ENCODE results near the gene PLSCR4. TPM values are rescaled to one million over a fixed set of nuclear protein-coding genes. Genes with fewer than 3 reads are reported as not detected.

The PLSCR4 gene
- total RNA-seq, 1 donor from 2014 or later = 0.63 TPM

GRCh38 chr3:146178006-146178689, 72.8 kb downstream of the PLSCR4 start:
- TF ChIP-seq, protein P1, sequence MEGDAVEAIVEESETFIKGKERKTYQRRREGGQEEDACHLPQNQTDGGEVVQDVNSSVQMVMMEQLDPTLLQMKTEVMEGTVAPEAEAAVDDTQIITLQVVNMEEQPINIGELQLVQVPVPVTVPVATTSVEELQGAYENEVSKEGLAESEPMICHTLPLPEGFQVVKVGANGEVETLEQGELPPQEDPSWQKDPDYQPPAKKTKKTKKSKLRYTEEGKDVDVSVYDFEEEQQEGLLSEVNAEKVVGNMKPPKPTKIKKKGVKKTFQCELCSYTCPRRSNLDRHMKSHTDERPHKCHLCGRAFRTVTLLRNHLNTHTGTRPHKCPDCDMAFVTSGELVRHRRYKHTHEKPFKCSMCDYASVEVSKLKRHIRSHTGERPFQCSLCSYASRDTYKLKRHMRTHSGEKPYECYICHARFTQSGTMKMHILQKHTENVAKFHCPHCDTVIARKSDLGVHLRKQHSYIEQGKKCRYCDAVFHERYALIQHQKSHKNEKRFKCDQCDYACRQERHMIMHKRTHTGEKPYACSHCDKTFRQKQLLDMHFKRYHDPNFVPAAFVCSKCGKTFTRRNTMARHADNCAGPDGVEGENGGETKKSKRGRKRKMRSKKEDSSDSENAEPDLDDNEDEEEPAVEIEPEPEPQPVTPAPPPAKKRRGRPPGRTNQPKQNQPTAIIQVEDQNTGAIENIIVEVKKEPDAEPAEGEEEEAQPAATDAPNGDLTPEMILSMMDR (conservative IDR thresholded peaks at IDR 0.05; ENCODE audit: low read depth, low read length) = no peak
- no peak for DNase-seq (ENCODE audit: low read depth)
- no peak overlapping the region for H3K4me3 ChIP-seq (ENCODE audit: low read depth, low read length)

- no peak overlapping the region for H3K4me3 ChIP-seq (ENCODE audit: low read depth, low read length)
- TF ChIP-seq, protein P1 (conservative IDR thresholded peaks at IDR 0.05; ENCODE audit: low read depth, low read length) = no peak
- no peak for DNase-seq (ENCODE audit: low read depth)
Observed at GRCh38 chr3:146177519-146177918, 73.4 kb downstream of the PLSCR4 start.

DNA sequence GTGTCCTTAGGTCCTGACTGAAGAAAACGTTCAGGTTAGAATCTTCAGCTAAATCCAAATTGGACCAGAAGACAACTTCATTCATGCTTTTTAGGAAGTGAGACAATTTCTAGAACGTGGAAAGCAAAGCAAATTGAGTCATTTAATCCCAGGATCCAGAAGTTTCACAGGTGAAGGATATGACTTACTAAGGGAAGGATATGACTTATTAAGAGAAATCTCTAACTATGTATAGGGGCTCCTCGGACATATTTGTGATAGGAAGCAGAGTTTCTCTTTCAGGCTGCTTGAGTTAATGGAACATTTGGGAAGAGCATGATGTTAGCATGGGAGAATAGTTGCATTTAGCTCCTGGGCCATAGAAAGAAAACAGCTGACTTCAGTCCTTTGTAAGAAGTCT, 73.8 kb downstream of the PLSCR4 start:
- H3K4me3 ChIP-seq (ENCODE audit: low read depth, low read length) = no peak overlapping the region
- DNase-seq (ENCODE audit: low read depth) = no peak
- TF ChIP-seq, protein P1 (conservative IDR thresholded peaks at IDR 0.05; ENCODE audit: low read depth, low read length) = no peak

DNA sequence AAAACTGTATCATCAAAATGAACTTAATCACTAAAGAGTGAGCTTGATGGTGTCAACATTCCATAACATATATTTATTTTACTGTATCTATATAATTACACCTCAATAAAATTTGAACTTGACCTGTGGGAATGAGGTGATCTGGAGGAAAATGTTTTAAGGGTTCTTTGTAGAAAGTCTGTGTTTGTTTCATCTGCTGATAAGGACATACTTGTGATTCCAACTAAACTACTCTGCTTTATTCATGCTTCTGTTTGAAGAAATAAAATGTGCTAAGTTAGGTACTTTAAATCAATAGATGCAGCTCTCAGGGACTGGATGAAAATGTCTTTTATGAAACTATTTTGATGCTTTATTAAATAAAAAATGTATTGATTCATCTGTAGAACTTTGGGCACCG, 78.3 kb downstream of the PLSCR4 start:
- DNase-seq (ENCODE audit: low read depth) = no peak
- TF ChIP-seq, protein P1 (conservative IDR thresholded peaks at IDR 0.05; ENCODE audit: low read depth, low read length) = no peak
- no peak overlapping the region for H3K4me3 ChIP-seq (ENCODE audit: low read depth, low read length)

DNA sequence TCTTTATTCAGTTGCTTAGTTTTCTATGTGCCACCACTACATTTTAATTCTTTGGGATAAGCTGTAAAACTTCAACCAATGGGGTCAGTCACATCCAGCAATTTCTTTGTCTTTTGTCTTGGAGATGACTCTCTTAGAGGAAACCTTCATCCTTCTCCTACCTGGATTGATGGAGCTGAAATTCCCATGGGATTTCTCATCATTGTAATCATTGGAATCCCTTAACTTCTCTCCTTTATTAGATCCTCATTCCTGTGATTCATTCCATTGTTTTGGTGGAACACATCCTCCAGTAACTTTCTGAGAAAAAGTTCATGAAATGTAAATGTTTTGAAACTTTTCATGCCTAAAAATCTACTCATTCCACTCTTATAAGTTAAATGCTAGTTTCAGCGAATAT, 80.3 kb downstream of the PLSCR4 start:
- no peak overlapping the region for H3K4me3 ChIP-seq (ENCODE audit: low read depth, low read length)
- TF ChIP-seq, protein P1 (conservative IDR thresholded peaks at IDR 0.05; ENCODE audit: low read depth, low read length) = no peak
- no peak for DNase-seq (ENCODE audit: low read depth)

GRCh38 chr3:146169891-146170290, 81.0 kb downstream of the PLSCR4 start:
- TF ChIP-seq, protein P1 (conservative IDR thresholded peaks at IDR 0.05; ENCODE audit: low read depth, low read length) = no peak
- no peak for DNase-seq (ENCODE audit: low read depth)
- no peak overlapping the region for H3K4me3 ChIP-seq (ENCODE audit: low read depth, low read length)

DNA sequence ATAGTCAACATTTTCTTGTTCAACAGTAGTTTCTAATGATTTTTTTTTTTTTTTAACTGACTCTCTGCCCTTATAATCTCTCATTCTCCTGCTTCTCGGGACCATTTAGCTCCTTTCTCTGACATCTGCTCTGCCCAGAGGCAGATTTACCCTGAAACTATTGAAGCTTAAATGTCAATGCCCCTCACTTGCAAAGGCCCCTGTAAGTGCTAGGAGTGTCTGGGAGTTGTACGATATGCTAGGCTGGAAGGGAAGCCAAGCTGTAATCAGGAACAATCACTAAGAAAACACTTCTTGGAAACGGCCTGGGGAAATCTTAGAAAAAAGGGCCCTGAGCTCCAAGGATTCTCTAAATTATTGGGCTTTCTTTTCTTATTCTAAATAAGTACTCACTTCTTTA, 84.1 kb downstream of the PLSCR4 start:
- DNase-seq (ENCODE audit: low read depth) = no peak
- TF ChIP-seq, protein P1 (conservative IDR thresholded peaks at IDR 0.05; ENCODE audit: low read depth, low read length) = no peak
- no peak overlapping the region for H3K4me3 ChIP-seq (ENCODE audit: low read depth, low read length)
